Hematopoietic multipotent progenitor cell (in vitro differentiated cells): ENCODE results near the gene SOD3. TPM values are rescaled to one million over a fixed set of nuclear protein-coding genes. Genes with fewer than 3 reads are reported as not detected.

ENCODE experiments used
- DNase-seq, 3 donors: peaks; one replicate each; pipeline ENCODE4 v3.0.0-alpha.2; 2011 to 2015; ENCODE audit warnings: low read depth in 2 of 3, low spot score in 2 of 3
- total RNA-seq: library from RNA; depleted of rRNA; stranded (reverse); fragments of >200 nt; gene quantifications from one replicate; pipeline ENCODE4 v1.2.3, GENCODE V29; 2012

SOD3 gene
- total RNA-seq, result not detected

GRCh38 chr4:24794916-24795665 lies at the start of gene SOD3:
TSS of gene SOD3 (plus strand) at chr4:24795573. CDS start at chr4:24799522, 3,949 bp downstream.
- no peak for DNase-seq

DNA sequence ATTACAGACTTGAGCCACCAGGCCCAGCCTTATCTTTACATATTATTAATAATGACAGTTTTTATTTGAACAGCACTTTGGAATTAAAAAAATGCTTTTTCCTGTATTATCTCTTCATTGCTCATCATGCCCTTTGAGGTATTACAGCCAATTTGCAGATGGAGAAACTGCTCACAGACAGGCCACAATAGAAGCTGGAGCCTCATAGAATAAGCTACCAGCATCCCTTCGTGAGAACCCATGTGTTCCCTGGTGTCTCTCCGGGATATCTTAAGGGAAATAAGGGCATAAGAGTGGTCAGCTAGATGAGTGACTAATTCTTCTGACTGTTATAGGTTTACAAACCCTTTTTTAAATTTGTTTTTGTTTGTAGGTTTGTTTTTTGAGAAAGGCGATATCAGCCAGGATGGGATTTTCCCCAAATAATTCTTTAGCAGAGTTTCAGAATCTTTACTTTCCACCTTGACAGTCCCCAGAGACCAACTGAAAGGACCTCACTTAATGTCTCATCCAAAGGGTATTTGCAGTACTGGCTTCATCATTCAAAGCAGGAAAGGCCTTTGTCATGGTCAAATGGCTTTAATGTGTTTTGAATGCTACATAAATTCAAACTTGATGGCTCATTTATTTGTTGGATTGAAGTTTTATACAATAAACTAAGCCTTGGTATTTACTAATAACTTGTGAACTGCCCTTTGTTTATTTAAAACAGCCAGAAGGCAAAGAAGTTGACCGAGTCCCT lies 48.0 kb upstream of the SOD3 start:
- DNase-seq, result no peak

DNA sequence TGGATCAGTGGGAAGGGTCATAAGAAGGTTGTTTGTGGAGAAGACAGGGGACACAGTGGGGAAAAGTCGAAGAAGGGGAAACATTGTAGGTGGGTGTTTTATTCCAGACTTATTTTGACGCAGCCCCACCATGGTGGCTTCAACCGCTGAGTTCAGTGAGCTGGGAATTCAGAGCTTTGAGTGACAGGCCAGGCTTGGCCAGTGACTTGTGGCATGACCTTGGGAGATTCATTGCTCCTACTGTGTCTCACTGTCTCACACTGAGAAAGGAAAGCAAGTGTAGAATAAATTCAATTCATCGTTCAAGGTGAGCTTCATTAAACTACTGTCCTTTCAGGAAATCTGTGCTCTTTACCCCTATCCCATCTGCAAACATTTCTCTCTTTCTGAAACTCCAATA lies 47.4 kb upstream of the SOD3 start:
- DNase-seq, result no peak

DNA sequence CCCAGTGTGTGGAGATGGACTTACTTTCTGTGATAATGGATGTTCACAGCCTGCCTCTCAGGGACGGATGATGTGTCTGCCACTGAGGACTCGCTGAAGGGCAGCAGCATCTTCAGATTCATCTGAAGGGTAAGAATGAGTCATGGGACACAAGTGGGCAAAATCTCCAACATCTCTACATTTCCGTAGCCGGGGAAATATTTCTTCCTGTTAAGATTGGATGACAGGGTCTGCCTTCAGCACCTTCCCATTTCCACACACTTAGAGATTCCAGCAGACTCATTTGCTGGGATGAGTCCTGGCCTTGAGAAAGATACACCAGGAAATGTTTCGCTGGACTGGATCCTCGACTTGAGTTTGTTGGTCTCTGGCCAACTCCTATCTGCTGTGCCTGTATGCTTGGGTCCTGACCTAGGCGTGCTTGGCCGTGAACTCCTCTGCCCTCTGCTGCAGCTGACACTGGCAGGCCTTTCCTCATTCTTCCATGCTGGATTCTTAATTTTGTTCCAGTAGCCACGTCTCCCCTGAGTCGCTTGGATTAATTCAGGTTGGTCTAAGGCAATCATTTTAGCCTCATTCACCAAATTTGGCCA lies 46.5 kb upstream of the SOD3 start:
- DNase-seq, result no peak

DNA sequence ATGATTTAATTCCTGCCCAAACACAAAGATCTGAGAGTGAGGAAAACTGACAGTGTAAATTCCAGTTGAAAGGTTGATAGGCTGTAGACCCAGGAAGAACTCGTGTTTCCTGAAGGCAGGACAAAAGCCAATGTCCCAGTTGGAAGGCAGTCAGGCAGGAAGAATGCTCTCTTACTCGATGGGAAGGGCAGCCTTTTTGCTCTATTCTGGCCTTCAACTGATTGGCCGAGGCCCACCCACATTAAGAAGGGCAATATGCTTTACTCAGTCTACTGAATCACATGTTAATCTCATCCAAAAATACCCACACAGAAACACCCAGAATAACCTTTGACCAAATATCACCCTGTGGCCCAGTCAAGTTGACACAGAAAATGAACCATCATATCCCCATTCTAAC lies 45.3 kb upstream of the SOD3 start:
- DNase-seq, result no peak

DNA sequence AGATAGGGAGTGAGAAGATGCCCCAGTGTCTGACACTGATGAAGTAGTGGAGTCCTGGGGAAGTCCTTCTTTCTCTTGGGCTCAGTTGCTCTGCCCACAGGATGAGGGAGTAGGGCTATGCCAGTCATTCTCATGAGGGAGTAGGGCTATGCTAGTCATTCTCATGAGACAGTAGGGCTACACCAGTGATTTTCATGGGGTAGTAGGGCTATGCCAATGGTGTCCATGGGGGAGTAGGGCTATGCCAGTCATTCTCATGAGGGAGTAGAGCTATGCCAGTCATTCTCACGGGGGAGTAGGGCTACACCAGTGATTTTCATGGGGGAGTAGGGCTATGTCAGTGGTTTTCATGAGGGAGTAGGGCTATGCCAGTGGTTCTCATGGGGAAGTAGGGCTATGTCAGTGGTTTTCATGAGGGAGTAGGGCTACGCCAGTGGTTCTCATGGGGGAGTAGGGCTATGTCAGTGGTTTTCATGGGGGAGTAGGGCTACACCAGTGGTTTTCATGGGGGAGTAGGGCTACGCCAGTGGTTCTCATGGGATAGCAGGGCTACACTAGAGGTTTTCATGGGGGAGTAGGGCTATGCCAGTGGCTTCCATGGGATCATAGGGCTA lies 43.3 kb upstream of the SOD3 start:
- no peak for DNase-seq

GRCh38 chr4:24753519-24753918 lies 41.9 kb upstream of the SOD3 start:
- DNase-seq, result no peak

GRCh38 chr4:24754571-24754970 lies 40.8 kb upstream of the SOD3 start:
- DNase-seq, result no peak

GRCh38 chr4:24763631-24764297 lies 31.6 kb upstream of the SOD3 start:
- no peak for DNase-seq

GRCh38 chr4:24764345-24764744 lies 31.0 kb upstream of the SOD3 start:
- DNase-seq, result no peak

GRCh38 chr4:24765376-24765988 lies 29.9 kb upstream of the SOD3 start:
- no peak for DNase-seq

DNA sequence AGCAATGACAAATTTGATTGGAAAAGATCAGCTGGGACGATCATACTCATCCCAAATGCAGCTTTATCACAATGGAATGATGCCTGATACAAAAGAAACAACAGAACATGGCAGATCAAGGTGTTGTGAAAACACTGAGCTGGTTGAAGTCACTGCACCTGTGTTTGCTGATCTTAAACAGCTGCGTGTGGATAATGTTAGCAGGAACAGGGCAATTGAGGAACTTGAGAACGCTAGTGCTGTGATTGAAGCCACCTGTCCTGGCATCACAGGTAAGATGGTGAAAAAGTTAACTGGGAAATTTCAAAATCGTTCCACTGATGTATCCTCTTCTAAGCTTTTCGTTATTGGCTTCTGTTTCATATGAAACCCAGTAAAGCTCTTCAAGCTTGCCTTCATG lies 27.4 kb upstream of the SOD3 start:
- DNase-seq, result no peak

- no peak for DNase-seq
Measured at GRCh38 chr4:24768604-24769003, 26.8 kb upstream of the SOD3 start.

DNA sequence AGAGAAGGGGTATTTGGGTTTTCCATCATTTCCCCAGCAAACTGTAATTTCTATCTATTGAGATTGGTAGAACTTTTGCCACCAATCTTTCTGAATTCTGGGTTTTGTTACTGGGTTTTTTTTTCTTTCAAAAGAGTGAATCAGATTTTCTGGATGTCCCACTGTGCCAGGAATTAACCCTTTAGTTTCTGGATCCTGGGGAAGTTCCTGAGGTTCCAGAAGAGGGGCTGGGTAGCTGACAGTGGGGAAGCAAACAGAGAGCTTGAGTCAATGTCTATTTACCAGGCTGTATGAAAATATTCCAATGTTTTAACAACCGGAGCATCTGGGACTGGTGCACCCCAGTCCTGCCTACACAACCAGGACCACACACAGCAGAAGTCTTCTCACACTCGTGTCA lies 25.8 kb upstream of the SOD3 start:
- no peak for DNase-seq

DNA sequence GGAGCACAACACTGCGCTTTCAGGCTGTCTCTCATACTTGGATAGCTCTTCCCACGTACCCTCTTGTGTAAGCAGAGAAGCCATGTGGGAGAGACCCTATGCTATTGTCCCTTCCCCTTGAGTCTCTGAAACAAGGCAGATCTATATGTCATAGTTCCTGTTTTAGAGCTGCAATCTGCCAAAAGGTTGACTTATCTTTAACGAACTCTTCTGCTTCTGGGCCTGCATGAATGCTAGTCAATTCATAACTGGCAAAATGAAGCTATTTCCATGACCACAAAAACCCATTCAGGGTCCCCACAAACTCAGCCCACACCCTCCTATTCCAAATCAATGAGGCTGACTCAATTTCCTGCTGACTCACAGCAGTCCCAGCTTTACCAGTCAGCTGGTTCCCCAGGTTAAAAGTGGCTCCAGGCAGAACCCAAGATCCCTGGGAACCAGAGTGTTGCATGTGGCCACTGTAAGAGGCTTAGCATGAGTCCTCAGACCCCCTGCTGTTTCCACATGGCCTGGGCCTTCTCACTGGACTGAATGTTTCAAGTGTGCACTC lies 25.3 kb upstream of the SOD3 start:
- peak in 1 of 3 donors; percentile 20 for DNase-seq

DNA sequence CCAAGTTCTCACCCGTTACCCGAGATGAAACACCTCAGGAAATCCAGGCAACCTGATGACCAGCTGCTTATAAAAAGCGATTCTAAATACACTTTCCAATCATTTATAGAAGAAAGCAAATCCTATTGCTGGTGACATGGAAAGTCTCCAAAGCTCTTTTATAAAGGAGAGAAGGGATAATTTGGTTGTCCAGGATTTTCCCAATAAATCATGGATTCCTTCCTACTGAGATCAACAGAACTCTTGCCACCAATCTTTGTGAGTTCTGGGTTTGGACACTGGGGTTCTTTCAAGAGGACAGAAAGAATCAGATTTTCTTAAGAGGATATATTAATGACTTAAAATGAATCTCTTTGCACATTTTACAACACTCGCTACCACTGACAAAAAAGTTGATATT lies 24.7 kb upstream of the SOD3 start:
- DNase-seq, result no peak

- no peak for DNase-seq
Measured at GRCh38 chr4:24771241-24771640, 24.1 kb upstream of the SOD3 start.

DNA sequence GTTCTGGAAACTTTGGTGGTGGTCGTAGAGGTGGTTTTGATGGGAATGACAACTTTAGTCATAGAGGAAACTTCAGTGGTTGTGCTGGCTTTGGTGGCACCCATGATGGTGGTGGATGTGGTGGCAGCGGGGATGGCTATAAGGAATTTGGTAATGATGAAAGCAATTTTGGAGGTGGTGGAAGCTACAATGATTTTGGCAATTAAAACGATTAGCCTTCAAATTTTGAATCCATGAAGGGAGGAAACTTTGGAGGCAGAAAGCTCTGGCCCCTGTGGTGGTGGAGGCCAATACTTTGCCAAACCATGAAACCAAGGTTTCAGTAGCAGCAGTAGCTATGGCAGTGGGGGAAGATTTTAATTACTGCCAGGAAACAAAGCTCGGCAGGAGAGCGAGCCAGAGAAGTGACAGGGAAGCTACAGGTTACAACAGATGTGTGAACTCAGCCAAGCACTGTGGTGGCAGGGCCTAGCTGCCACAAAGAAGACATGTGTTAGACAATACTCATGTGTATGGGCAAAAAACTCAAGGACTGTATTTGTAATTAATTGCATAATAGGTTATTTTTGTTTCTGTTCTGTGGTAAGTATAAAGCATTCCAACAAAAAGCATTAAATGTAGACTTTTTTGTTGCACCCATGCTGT lies 23.2 kb upstream of the SOD3 start:
- no peak for DNase-seq

GRCh38 chr4:24772952-24773351 lies 22.4 kb upstream of the SOD3 start:
- no peak for DNase-seq

GRCh38 chr4:24774452-24774851 lies 20.9 kb upstream of the SOD3 start:
- no peak for DNase-seq
